GM13976 (cell line): ENCODE results near the gene TSPAN9.

ENCODE experiments used
- DNase-seq: peaks from one replicate; pipeline ENCODE4 v3.0.0; 2012; ENCODE audit warnings: low spot score
- in situ Hi-C: fragments of 300-500 bp; cut with MboI; formaldehyde crosslinking; loops from one replicate; pipeline ENCODE4 v1.12.0; 2022; ENCODE audit warnings: low sequenced_read_pairs, mixed read lengths, inconsistent platforms; ENCODE audit not compliant: unreplicated experiment
- TF ChIP-seq, protein P1 (sequence below): IDR thresholded peaks from 2 replicates; pipeline ENCODE4 v1.5.1; 2012; ENCODE audit warnings: borderline replicate concordance, mild to moderate bottlenecking; ENCODE audit not compliant: insufficient read depth; ENCODE audit errors: extremely low read depth, missing control alignments, control extremely low read depth

Gene TSPAN9

DNA sequence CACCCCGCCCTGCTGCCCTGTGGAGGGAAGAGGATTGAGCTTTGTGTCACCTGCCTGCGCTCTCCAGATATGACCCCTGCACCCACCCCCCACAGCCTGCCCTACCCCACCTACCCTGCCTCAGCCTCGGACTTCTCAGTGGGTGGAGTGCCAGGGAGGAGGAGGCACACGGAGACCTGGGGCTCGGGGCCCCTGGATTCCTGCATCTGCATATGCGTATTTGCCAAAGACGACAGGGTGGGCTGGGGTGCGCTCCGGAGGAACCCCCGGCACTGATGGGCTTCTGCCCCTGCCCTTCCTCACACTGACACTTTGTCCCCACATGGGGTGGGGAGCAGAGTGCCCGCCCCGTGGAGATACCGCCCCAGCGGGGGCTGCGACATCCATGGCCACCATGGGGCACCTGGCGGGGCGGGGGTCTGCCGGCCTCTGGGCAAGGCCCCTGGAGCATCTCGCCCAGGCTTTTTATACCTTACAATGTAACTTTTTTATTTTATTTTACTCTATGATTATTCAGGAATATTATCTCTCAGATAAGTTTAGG lies 206.0 kb downstream of the TSPAN9 start:
- in situ Hi-C loops = no loop called here
- DNase-seq = no peak
- TF ChIP-seq, protein P1, sequence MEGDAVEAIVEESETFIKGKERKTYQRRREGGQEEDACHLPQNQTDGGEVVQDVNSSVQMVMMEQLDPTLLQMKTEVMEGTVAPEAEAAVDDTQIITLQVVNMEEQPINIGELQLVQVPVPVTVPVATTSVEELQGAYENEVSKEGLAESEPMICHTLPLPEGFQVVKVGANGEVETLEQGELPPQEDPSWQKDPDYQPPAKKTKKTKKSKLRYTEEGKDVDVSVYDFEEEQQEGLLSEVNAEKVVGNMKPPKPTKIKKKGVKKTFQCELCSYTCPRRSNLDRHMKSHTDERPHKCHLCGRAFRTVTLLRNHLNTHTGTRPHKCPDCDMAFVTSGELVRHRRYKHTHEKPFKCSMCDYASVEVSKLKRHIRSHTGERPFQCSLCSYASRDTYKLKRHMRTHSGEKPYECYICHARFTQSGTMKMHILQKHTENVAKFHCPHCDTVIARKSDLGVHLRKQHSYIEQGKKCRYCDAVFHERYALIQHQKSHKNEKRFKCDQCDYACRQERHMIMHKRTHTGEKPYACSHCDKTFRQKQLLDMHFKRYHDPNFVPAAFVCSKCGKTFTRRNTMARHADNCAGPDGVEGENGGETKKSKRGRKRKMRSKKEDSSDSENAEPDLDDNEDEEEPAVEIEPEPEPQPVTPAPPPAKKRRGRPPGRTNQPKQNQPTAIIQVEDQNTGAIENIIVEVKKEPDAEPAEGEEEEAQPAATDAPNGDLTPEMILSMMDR = no peak

- no peak for DNase-seq
- in situ Hi-C loops = no loop called here
- TF ChIP-seq, protein P1 = no peak
These were observed 207.2 kb downstream of the TSPAN9 start for GRCh38 chr12:3284405-3284804.

- no peak for DNase-seq
- TF ChIP-seq, protein P1 = no peak
- in situ Hi-C loops = no loop called here
These were observed 208.4 kb downstream of the TSPAN9 start for GRCh38 chr12:3285570-3285969.

DNA sequence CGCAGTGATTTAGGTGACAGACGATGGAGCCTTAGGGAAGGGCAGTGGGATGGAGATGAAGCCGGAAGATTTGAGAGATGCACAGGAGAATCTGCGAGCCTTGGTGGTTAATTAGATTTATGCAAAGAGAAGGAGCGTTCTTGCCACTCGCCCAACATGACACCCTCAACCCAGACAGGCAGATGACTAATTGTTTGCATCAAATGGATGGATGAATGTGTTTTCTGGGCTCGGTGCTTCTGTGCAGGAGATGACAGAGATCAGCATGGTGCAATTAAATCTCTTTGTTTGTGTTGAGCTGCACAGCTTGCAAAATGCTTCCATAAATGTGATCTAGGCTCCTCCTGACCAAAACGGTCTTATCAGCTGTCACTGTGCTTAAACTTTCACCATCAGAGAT lies 211.5 kb downstream of the TSPAN9 start:
- in situ Hi-C loops = no loop called here
- TF ChIP-seq, protein P1 = no peak
- DNase-seq = no peak

DNA sequence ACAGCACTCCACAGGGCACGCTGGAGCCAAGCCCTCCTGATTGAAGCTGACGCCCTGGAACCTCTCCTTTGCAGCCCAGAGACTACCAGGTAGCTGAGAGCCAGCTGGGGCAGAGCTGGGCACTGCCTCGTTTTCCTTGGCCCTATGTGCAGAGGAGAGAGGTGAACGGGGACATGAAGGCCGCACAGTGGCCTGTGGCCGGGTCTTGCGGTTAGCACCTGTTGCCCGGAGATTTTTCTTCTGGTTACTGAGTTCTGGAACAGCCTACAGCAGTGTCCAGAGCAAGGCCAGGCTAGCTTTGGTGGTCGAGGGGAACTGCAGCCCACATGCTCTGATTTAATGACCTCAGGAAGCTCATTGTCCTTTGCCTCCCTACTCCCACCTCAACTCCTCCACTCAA lies 212.5 kb downstream of the TSPAN9 start:
- TF ChIP-seq, protein P1 = no peak
- DNase-seq = no peak
- in situ Hi-C loops = no loop called here

DNA sequence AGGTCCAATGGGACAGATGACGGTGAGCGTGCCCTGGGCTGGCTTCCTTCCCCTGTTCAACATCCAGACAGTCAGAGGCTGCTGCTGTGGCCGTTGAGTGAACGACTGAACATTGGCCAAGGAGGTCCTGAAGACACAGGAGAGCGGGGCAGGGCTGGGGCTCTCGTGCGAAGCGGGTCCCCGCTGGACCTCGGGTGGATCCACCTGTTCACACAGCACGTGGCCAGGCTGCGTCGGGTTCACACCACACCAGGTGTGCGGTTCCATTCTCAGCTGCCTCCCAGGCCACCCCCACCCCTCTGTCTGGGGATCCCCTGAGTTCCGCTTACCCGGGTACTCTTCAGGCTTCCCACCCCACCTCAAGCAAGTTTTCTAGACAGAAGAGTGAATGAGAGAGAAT lies 214.8 kb downstream of the TSPAN9 start:
- TF ChIP-seq, protein P1 = no peak
- in situ Hi-C loops = no loop called here
- DNase-seq = no peak

- TF ChIP-seq, protein P1 = no peak
- no peak for DNase-seq
- in situ Hi-C loops = no loop called here
These were observed 215.7 kb downstream of the TSPAN9 start for GRCh38 chr12:3292677-3293412.
